ENCODE results near the gene SBF2. TPM values are rescaled to one million over a fixed set of nuclear protein-coding genes. Genes with fewer than 3 reads are reported as not detected.

SBF2 gene
- total and polyA plus RNA-seq, 2 donors (not counting 3 experiments of a cell fraction or from before 2014, with no cell fraction given), result 15.4 to 42.4 TPM

DNA sequence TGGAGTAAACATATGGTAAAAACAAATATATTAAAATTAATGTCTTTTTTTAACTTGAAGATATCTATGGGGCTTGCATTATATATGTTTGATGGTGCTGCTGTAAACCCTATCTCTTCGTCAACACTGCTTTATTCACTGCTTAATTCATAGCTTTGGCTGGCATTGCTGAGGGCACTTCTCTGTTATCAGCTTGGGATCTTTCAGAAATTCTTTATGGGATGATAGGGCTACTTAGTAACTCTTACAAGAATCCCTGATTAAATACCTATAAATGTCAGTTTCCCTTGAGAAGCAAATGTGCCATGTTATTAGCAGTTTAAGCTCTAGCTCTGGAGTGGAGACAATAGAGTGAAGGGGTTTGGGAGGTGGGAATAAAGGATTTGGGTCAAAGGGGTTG lies 517.8 kb downstream of the SBF2 start:
- Histone ChIP-seq H3K9me1 (replicated peaks; ENCODE audit: control insufficient read depth, extremely low read depth, insufficient read depth, low read length) (no peaks in the 10 kb centered on the region), H3K27ac (ENCODE audit: insufficient read depth, low read depth, low read length) (no peak overlapping the region), H3K9ac (replicated peaks; ENCODE audit: extremely low read depth, insufficient read depth, low read length) (no peak overlapping the region)

DNA sequence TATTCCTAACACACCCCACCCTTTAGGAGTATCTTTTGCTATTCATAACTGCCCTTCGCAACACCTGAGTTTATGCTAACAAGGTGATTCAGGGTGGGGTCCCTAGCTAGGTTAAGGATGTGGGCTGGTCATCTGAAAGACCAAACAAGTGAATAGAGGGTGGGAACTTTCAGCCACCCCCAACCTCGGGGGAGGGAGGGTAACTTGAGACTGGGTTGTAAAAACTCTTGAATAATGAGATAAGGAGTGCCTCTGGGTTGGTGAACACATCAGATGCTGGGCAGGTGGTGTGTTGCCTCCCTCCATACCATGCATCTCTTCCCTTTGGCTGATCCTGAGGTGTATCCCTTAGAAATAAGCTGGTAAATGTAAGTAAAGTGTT lies 518.6 kb downstream of the SBF2 start:
- Histone ChIP-seq H3K27me3 (ENCODE audit: control insufficient read depth in 2 of 2, insufficient read depth in 2 of 2, low read length in 2 of 2) (no peaks in the 10 kb centered on the region), H3K9ac (replicated peaks; ENCODE audit: extremely low read depth, insufficient read depth, low read length) (no peak overlapping the region), H2AFZ (ENCODE audit: low read depth, low read length) (no peak overlapping the region), H3K27ac (ENCODE audit: insufficient read depth, low read depth, low read length) (no peak overlapping the region), H4K20me1 (replicated peaks; ENCODE audit: control insufficient read depth, extremely low read depth, insufficient read depth, low read length) (no peaks in the 10 kb centered on the region), H3K9me1 (replicated peaks; ENCODE audit: control insufficient read depth, extremely low read depth, insufficient read depth, low read length) (no peaks in the 10 kb centered on the region), H3K9me3 (replicated peaks; ENCODE audit: control insufficient read depth, insufficient read depth, low read length) (no peaks in the 10 kb centered on the region), H3K4me3 (replicated peaks in 1 of 3; ENCODE audit: insufficient read depth in 1 of 3, low read depth in 1 of 3, low read length in 3 of 3) (no peak overlapping the region), H3K4me2 (ENCODE audit: insufficient read depth, low read length) (no peak overlapping the region), H3K4me1 (ENCODE audit: control insufficient read depth, extremely low read depth, insufficient read depth, low read length) (peaks cover 6% of the 10 kb centered on the region), H3K79me2 (ENCODE audit: control insufficient read depth, insufficient read depth, low read length) (no peaks in the 10 kb centered on the region), H3K36me3 (ENCODE audit: control insufficient read depth in 2 of 2, extremely low read depth in 1 of 2, insufficient read depth in 2 of 2, low read length in 2 of 2) (peaks cover 0 to 5% of the 10 kb centered on the region in 2 experiments)
- FAIRE-seq (no peak), DNase-seq (ENCODE audit: low read depth, low spot score) (no peak)
- ChIA-PET POLR2A (no interaction called here), CTCF (interaction anchor here (2.0 kb wide), 1 partner anchor 26 kb away, joined by 5 read pairs; no protein-coding TSS in a partner anchor)
- no TSS peak for BruUV-seq (replicated peaks)
- dilution Hi-C loops (cut with MboI; ENCODE audit: extremely low pct_ligation_motif_present, low sequenced_read_pairs), result no loop called here
- intact Hi-C loops (cut with micrococcal nuclease), result loop anchor here (5.0 kb wide), 1 partner anchor 52 kb away; no protein-coding TSS in a partner anchor
- TF ChIP-seq EZH2 (IDR thresholded peaks at IDR 0.05; ENCODE audit: borderline replicate concordance, low read depth, low read length, severe bottlenecking), result no peak
- TF ChIP-seq POLR2A (IDR thresholded peaks at IDR 0.05; ENCODE audit: low read depth, low read length), result no peak
- TF ChIP-seq FOS (IDR thresholded peaks at IDR 0.05; ENCODE audit: borderline replicate concordance, insufficient read depth, low read length), result no peak
- TF ChIP-seq GATA2 (IDR thresholded peaks at IDR 0.05; ENCODE audit: insufficient read depth, insufficient read length, low read depth, low read length), result no peak
- TF ChIP-seq POLR2AphosphoS5 (IDR thresholded peaks at IDR 0.05; ENCODE audit: insufficient read depth, low read depth, low read length), result no peak
- TF ChIP-seq JUN (IDR thresholded peaks at IDR 0.05; ENCODE audit: borderline replicate concordance, insufficient read depth, insufficient read length, low read depth), result no peak
- no peak for TF ChIP-seq CTCF (IDR thresholded peaks at IDR 0.05; ENCODE audit: extremely low read depth in 1 of 2, insufficient read depth in 1 of 2, low read depth in 1 of 2, low read length in 2 of 2)

More for the DNA sequence above, 517.8 kb downstream of the SBF2 start:
- Histone ChIP-seq H3K4me2 (ENCODE audit: insufficient read depth, low read length) (no peak overlapping the region), H2AFZ (ENCODE audit: low read depth, low read length) (no peak overlapping the region), H3K9me3 (replicated peaks; ENCODE audit: control insufficient read depth, insufficient read depth, low read length) (no peaks in the 10 kb centered on the region), H4K20me1 (replicated peaks; ENCODE audit: control insufficient read depth, extremely low read depth, insufficient read depth, low read length) (no peaks in the 10 kb centered on the region), H3K27me3 (ENCODE audit: control insufficient read depth in 2 of 2, insufficient read depth in 2 of 2, low read length in 2 of 2) (no peaks in the 10 kb centered on the region), H3K4me1 (ENCODE audit: control insufficient read depth, extremely low read depth, insufficient read depth, low read length) (peaks cover 6% of the 10 kb centered on the region), H3K79me2 (ENCODE audit: control insufficient read depth, insufficient read depth, low read length) (no peaks in the 10 kb centered on the region), H3K36me3 (ENCODE audit: control insufficient read depth in 2 of 2, extremely low read depth in 1 of 2, insufficient read depth in 2 of 2, low read length in 2 of 2) (peaks cover 0 to 5% of the 10 kb centered on the region in 2 experiments), H3K4me3 (replicated peaks in 1 of 3; ENCODE audit: insufficient read depth in 1 of 3, low read depth in 1 of 3, low read length in 3 of 3) (no peak overlapping the region)
- CTCF ChIA-PET, result interaction anchor here (2.0 kb wide), 1 partner anchor 25 kb away, joined by 5 read pairs; no protein-coding TSS in a partner anchor
- dilution Hi-C loops (cut with MboI; ENCODE audit: extremely low pct_ligation_motif_present, low sequenced_read_pairs), result no loop called here
- POLR2A ChIA-PET, result no interaction called here
- no TSS peak for BruUV-seq (replicated peaks)
- FAIRE-seq, result no peak
- no peak for DNase-seq (ENCODE audit: low read depth, low spot score)
- TF ChIP-seq MYC (IDR thresholded peaks at IDR 0.05; ENCODE audit: low read depth, low read length), result no peak
- intact Hi-C loops (cut with micrococcal nuclease), result loop anchor here (5.0 kb wide), 1 partner anchor 51 kb away; no protein-coding TSS in a partner anchor
